ENCODE results near the gene GIT2.

- TF ChIP-seq CTCF (IDR thresholded peaks at IDR 0.05; ENCODE audit: low read length) (no peak), EZH2 (optimal IDR thresholded peaks at IDR 0.05; ENCODE audit: low read depth, low read length) (no peak)
These were observed 14.0 kb downstream of the GIT2 start for GRCh38 chr12:109982210-109982609.

Data from MM.1S (cell line).